ENCODE measurements around the gene GINS1. TPM values are rescaled to one million over a fixed set of nuclear protein-coding genes. Genes with fewer than 3 reads are reported as not detected.

Gene GINS1
- total and polyA plus RNA-seq, 2 of the 13 experiments (the other 11 are each of a cell fraction or from before 2014, with no cell fraction given): 14.6 to 59.9 TPM

- TF ChIP-seq ZBTB40 (IDR thresholded peaks at IDR 0.05) (no peak), ZBTB40 (CRISPR knock-in tag; IDR thresholded peaks at IDR 0.05) (no peak), HNF4G (IDR thresholded peaks at IDR 0.05; ENCODE audit: borderline replicate concordance, low read depth, low read length) (no peak), HNF4G (CRISPR knock-in tag; IDR thresholded peaks at IDR 0.05; ENCODE audit: borderline replicate concordance, low read depth) (no peak), KLF15 (CRISPR knock-in tag; IDR thresholded peaks at IDR 0.05; ENCODE audit: borderline replicate concordance) (no peak), CREB3 (CRISPR knock-in tag; IDR thresholded peaks at IDR 0.05) (no peak), ZBTB8A (CRISPR knock-in tag; IDR thresholded peaks at IDR 0.05; ENCODE audit: borderline replicate concordance, low read depth) (no peak)
Observed at GRCh38 chr20:25484224-25484846, 76.9 kb downstream of the GINS1 start (continued).

Data from HepG2 (cell line).